ENCODE data around the gene GPBP1L1.

GPBP1L1 gene

DNA sequence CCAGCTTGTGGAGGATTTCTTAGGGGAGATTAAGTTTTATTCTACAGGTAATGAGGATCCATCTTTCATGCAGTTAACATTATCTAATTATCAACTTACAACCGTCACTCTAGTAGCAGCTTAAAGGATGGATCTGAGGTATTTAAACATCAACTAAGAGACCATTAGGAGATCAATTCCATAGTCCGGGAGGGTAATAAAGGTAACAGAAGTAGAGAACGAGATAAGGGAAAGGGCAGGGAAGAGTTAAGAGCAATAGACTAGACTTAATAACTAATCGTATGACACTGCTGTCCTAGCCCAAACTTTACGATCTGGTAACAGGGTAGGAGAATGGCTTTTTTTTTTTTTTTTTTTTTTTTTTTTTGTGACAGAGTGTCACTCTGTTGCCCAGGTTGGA lies 43.0 kb downstream of the GPBP1L1 start:
- Histone ChIP-seq H3K36me3 (replicated peaks) (peaks cover 43% of the 10 kb centered on the region), H3K27ac (no peak overlapping the region), H3K27me3 (replicated peaks) (no peaks in the 10 kb centered on the region), H3K4me3 (ENCODE audit: low read depth, low read length) (no peak overlapping the region)
- TF ChIP-seq, protein P1, sequence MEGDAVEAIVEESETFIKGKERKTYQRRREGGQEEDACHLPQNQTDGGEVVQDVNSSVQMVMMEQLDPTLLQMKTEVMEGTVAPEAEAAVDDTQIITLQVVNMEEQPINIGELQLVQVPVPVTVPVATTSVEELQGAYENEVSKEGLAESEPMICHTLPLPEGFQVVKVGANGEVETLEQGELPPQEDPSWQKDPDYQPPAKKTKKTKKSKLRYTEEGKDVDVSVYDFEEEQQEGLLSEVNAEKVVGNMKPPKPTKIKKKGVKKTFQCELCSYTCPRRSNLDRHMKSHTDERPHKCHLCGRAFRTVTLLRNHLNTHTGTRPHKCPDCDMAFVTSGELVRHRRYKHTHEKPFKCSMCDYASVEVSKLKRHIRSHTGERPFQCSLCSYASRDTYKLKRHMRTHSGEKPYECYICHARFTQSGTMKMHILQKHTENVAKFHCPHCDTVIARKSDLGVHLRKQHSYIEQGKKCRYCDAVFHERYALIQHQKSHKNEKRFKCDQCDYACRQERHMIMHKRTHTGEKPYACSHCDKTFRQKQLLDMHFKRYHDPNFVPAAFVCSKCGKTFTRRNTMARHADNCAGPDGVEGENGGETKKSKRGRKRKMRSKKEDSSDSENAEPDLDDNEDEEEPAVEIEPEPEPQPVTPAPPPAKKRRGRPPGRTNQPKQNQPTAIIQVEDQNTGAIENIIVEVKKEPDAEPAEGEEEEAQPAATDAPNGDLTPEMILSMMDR (IDR thresholded peaks at IDR 0.05; ENCODE audit: low read depth, low read length, missing control alignments) = no peak
- in situ Hi-C loops (cut with HindIII; ENCODE audit: low pct_ligation_motif_present, low sequenced_read_pairs) = no loop called here
- DNase-seq = no peak

GRCh38 chr1:45640293-45640692 lies 46.0 kb downstream of the GPBP1L1 start:
- DNase-seq = no peak
- H3K36me3 ChIP-seq (replicated peaks) = peaks cover 51% of the 10 kb centered on the region
- in situ Hi-C loops (cut with HindIII; ENCODE audit: low pct_ligation_motif_present, low sequenced_read_pairs) = no loop called here

DNA sequence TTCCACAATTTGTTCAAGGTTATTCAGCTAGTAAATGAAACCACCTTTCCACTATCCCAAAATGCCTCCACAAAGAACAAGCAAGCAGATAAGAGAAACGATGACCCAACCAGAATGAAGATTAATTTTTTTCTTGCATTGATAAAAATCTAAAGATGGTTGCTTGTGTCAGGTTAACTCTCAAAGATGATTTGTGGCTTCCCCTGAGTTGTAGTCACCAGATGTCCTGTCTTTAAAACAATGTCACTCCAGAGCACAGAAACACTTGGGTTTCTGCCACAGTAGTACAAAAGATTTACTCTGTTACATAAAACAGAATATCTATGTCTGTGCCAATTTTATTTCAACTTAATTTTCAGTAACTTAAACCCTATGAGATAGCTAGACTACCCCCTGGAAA lies 51.1 kb downstream of the GPBP1L1 start:
- DNase-seq = no peak
- TF ChIP-seq, protein P1 (IDR thresholded peaks at IDR 0.05; ENCODE audit: low read depth, low read length, missing control alignments) = no peak
- in situ Hi-C loops (cut with HindIII; ENCODE audit: low pct_ligation_motif_present, low sequenced_read_pairs) = no loop called here
- Histone ChIP-seq H3K27ac (no peak overlapping the region), H3K36me3 (replicated peaks) (peaks cover 65% of the 10 kb centered on the region), H3K27me3 (replicated peaks) (no peaks in the 10 kb centered on the region), H3K4me3 (ENCODE audit: low read depth, low read length) (no peak overlapping the region)

More at GRCh38 chr1:45640293-45640692, 46.0 kb downstream of the GPBP1L1 start:
- H3K27ac ChIP-seq = no peak overlapping the region
- H3K27me3 ChIP-seq (replicated peaks) = no peaks in the 10 kb centered on the region
- TF ChIP-seq, protein P1 (IDR thresholded peaks at IDR 0.05; ENCODE audit: low read depth, low read length, missing control alignments) = no peak
- H3K4me3 ChIP-seq (ENCODE audit: low read depth, low read length) = no peak overlapping the region

DNA sequence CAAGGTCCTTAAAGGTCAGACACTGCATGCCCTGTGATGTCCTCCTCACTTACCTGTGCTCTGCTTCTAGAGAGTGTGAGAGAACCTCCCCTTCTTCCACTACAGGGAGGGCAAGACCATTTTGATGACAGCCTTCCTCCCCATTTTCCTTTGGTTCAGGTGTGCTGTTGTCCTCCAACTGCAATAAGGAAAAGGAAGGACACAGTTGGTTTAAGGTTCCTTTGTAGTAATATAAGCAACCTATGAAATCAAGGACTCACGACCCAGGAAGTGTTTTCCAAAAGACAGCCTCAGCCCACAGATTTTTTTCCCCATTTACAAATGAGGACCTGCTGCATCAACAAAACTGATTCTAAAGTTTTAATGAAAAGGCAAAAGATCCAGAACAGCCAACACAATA lies 55.9 kb downstream of the GPBP1L1 start:
- Histone ChIP-seq H3K27ac (no peak overlapping the region), H3K4me3 (ENCODE audit: low read depth, low read length) (no peak overlapping the region), H3K27me3 (replicated peaks) (no peaks in the 10 kb centered on the region), H3K36me3 (replicated peaks) (peaks cover 69% of the 10 kb centered on the region)
- no peak for DNase-seq
- in situ Hi-C loops (cut with HindIII; ENCODE audit: low pct_ligation_motif_present, low sequenced_read_pairs) = no loop called here
- TF ChIP-seq, protein P1 (IDR thresholded peaks at IDR 0.05; ENCODE audit: low read depth, low read length, missing control alignments) = no peak

GRCh38 chr1:45629035-45629434 lies 57.3 kb downstream of the GPBP1L1 start:
- in situ Hi-C loops (cut with HindIII; ENCODE audit: low pct_ligation_motif_present, low sequenced_read_pairs) = no loop called here
- Histone ChIP-seq H3K27me3 (replicated peaks) (no peaks in the 10 kb centered on the region), H3K36me3 (replicated peaks) (peaks cover 69% of the 10 kb centered on the region), H3K4me3 (ENCODE audit: low read depth, low read length) (no peak overlapping the region), H3K27ac (no peak overlapping the region)
- no peak for DNase-seq
- TF ChIP-seq, protein P1 (IDR thresholded peaks at IDR 0.05; ENCODE audit: low read depth, low read length, missing control alignments) = no peak

- Histone ChIP-seq H3K27me3 (replicated peaks) (no peaks in the 10 kb centered on the region), H3K27ac (no peak within 1 kb of the TSS), H3K36me3 (replicated peaks) (peaks cover 38% of the 10 kb centered on the region), H3K4me3 (ENCODE audit: low read depth, low read length) (no peak within 1 kb of the TSS)
- TF ChIP-seq, protein P1 (IDR thresholded peaks at IDR 0.05; ENCODE audit: low read depth, low read length, missing control alignments) = no peak
- in situ Hi-C loops (cut with HindIII; ENCODE audit: low pct_ligation_motif_present, low sequenced_read_pairs) = no loop called here
- DNase-seq = no peak
Observed at GRCh38 chr1:45623972-45624371, 62.4 kb downstream of the GPBP1L1 start, which contains the start of gene CCDC17. Gene CCDC17 (minus strand): TSS chr1:45624054. CDS start chr1:45623909, 145 bp downstream.

All from brain microvascular endothelial cell (primary cell).